GM20000 (cell line): ENCODE measurements around the gene ZNF532.

Experiments
- DNase-seq: peaks from one replicate; pipeline ENCODE4 v3.0.0; 2012; ENCODE audit warnings: low spot score
- TF ChIP-seq, protein P1 (sequence below): IDR thresholded peaks from 2 replicates; pipeline ENCODE4 v1.5.1; 2012; ENCODE audit warnings: mild to moderate bottlenecking, control low read depth; ENCODE audit errors: extremely low read depth, missing control alignments

The ZNF532 gene

DNA sequence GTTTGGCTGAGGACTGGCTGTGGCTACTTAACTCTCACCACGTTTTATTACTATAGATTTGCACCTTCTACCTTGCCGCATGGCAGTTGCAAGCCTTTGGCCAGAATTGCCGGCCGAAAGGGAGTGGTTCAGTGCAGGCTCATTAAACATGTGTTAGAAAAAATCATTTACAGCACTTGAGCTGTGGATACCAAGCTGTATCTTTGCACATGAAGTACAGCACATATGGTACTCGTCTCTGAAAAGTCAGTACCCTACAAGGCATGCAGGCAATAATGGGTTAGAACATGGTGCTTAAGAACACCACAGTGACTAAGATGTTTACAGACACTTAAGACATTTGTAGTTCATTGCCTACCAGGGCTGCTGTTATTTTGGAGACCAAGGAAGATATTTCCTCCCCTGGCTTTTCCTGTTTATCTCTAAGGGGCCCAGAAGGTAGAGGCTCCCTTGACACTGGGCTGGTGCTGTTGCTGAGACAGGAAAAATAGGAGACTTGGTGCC is 103.1 kb downstream of the ZNF532 start:
- TF ChIP-seq, protein P1, sequence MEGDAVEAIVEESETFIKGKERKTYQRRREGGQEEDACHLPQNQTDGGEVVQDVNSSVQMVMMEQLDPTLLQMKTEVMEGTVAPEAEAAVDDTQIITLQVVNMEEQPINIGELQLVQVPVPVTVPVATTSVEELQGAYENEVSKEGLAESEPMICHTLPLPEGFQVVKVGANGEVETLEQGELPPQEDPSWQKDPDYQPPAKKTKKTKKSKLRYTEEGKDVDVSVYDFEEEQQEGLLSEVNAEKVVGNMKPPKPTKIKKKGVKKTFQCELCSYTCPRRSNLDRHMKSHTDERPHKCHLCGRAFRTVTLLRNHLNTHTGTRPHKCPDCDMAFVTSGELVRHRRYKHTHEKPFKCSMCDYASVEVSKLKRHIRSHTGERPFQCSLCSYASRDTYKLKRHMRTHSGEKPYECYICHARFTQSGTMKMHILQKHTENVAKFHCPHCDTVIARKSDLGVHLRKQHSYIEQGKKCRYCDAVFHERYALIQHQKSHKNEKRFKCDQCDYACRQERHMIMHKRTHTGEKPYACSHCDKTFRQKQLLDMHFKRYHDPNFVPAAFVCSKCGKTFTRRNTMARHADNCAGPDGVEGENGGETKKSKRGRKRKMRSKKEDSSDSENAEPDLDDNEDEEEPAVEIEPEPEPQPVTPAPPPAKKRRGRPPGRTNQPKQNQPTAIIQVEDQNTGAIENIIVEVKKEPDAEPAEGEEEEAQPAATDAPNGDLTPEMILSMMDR = no peak
- DNase-seq = no peak

DNA sequence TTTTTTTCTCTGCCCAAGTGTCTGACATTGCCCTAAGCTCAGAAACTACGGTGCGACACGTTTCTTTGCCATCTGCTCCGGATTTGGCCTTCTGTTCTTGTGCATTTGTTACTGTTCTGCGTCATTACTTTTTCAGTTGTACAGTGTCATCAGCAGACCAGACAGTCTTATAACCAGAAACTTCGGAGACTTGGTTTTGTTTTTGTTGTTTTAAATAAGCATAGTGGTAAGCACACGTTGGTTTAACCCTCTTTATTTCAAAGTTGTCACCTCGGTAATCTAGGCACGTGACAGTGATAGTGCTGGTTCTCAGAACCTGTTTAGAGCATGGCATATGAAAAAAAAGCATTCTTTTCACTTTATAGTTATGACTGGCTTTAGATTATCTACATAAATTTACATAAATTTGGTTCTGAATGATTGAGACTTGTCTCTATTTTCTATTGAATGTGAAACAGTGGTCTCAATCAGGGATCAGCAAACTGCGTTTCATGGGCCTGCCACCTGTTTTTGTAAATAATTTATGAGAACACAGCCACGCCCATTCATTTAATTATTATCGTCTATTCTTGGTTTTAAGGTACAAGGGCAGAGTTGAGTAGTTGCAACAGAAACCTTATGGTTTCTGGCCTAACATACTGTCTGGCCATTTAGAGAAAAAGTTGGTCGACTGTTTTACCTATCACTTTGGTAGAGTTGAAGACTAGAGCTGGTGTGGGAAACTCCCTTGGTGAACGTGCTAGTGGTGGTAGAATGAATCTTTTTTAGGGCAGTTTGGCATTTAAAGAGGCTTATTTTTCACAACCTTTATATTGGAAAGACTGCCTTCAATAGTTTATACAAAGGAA is 106.5 kb downstream of the ZNF532 start:
- DNase-seq = no peak
- TF ChIP-seq, protein P1 = no peak

DNA sequence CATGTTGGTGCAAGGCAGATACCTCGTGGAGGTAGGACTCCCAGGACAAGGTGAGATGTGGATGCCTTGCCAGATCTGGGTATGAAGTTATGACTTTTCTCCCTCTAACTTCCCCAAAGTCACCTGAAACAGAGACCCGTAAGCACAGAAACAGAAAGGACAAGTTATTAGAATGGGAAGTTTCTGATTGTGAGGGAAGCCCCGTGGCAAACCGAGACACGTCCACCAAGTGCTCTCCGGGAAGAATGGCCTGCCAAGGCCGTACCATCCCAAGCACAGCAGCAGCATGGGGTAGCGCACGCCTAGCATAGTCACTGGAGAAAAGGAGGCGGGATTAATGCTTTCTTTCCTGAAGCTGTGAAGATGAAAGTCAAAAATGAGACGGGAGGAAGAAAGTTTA is 110.6 kb downstream of the ZNF532 start:
- no peak for DNase-seq
- TF ChIP-seq, protein P1 = no peak

DNA sequence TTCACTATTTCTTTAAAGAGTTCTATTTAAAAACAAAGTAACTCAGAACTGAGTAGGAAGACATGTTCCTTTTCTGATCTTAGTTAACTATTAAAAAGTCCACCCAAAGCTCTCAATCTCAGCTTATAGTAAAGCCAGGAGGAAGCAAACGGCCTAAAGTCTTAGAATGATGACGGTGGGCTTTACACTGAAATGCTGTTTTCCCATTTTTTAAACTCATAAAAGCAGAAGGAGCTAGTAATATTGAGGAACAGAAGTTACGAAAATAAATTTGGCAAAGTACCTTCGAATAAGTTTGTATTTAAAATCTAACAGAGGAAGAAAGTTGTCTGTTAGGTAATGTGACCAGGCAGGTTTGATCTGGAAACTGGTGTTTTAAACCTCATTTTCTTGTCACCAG is 111.1 kb downstream of the ZNF532 start:
- DNase-seq = no peak
- TF ChIP-seq, protein P1 = no peak

DNA sequence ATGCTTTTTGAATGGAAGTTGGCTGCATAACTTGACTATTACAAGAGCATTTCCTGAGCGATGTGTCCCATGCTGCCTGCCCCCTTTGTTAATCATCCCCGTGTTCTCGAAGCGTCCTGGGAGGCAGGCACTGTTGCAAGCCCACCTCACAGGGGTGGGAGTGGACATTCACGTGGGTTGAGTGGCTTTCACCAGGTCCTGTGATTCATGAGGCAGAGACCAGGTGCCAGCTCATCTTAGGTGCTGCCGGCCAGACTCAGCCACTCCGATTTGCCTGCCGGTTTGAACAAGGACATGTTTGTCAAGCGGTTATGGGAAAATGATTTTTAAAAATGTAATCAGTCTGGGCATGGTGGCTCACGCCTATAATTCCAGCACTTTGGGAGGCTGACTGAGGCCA is 112.5 kb downstream of the ZNF532 start:
- TF ChIP-seq, protein P1 = no peak
- DNase-seq = no peak

DNA sequence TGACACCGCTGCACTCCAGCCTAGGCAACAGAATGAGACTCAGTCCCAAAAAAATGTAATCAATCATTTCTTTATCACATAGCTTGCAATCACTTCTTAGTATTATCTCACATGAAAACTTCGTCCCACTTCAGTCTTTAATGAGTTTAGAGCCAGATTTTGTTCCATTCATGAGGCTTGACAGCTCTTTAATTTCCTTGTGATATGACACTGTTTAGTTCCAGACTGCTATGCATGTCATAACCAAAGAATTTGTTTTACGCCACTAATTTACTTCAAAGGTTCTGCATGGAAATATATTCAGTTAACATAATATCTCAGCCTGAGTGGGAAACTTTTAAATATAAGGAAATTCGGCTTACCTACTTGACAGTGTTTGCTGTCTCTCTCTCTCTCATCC is 113.1 kb downstream of the ZNF532 start:
- TF ChIP-seq, protein P1 = no peak
- DNase-seq = no peak

DNA sequence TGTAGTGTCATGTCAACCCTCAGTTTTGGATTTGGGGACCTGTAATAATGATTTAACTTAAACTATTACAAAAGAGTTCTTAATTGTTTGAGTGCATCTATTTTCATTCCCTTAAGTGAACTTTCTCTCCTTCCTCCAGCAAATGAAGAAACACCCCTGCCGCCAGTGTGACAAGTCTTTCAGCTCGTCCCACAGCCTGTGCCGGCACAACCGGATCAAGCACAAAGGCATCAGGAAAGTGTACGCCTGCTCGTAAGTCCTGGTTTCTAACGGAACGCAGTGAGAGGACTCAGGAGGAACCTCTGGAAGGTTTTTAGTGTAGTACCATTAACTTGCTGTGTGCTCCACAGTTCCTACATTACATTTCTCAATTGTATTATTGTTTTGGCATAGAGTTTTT is 114.2 kb downstream of the ZNF532 start:
- no peak for DNase-seq
- TF ChIP-seq, protein P1 = no peak
